ENCODE data around the gene MYOC. TPM values are rescaled to one million over a fixed set of nuclear protein-coding genes. Genes with fewer than 3 reads are reported as not detected.
"Not testable (repeated sequence)": the region's sequence is repeated elsewhere in the genome, so short reads cannot be mapped to it uniquely, and the experiment has no call there.

Gene MYOC
- polyA plus RNA-seq, 12 donors: 1.6 to 13.9 (median 5.9) TPM; not detected in 1

DNA sequence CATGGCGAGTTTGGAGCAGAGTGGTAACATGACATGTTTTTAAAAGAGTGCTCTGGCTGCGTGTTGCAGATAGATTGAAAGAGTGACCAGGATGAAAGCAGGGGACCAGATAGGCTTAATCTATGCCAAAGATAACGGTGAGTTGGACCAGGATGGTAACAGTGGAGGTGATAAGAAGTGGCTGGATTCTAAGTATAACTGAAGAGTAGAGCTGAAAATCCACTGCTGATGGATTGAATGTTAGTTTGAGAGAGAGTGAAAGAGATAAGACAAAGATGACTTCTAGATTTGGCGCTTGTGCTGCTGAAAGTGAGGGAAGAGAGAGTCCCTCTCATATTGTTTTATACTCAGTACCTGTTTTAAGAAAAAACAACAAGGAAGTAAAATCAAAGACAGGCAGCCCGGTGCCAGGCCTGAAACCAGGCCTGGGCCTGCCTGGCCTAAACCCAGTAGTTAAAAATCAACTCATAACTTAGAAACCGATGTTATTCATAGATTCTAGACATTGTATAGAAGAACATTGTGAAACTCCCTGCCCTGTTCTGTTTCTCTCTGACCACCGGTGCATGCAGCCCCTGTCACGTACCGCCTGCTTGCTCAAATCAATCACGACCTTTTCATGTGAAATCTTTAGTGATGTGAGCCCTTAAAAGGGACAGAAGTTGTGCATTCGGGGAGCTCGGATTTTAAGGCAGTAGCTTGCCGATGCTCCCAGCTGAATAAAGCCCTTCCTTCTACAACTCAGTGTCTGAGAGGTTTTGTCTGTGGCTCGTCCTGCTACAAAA lies 37.2 kb downstream of the MYOC start:
- not testable (repeated sequence) for DNase-seq

DNA sequence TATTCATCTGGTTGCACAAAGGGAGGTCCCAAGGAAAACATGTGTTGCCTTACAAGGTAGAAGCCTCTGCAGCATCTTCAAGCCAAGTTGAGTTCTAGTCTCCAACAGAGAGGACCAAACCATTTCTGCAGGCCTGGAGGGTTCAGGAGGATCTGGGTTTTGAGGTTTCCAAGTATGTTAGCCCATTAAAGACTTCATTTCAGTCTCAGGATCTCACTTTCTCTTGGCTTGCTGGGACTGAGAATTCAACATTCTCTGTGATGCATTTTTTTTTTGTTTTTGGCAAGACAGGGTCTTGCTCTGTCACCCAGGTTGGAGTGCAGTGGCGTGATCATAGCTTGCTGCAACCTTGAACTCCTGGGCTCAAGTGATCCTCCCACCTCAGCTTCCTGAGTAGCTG lies 39.2 kb downstream of the MYOC start:
- DNase-seq: no peak

DNA sequence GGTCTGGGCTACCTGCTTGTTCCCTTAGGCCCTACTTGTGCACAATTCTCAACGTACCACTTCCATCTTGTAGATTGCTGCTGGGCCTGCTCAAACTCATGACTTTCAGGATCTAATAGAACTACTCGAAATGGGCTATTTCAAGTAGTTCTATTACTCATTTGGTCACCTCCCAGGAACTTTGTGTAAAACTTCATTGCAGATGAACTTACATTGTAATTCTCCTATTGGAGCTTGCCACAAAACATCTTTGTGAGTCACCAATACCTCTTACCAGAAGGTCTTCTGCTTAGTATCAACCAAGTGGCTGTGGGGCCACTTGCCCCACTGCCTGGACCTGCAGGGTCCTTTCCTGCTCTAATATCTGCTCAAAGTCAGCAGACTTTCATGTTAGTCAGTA lies 41.2 kb downstream of the MYOC start:
- DNase-seq: no peak

DNA sequence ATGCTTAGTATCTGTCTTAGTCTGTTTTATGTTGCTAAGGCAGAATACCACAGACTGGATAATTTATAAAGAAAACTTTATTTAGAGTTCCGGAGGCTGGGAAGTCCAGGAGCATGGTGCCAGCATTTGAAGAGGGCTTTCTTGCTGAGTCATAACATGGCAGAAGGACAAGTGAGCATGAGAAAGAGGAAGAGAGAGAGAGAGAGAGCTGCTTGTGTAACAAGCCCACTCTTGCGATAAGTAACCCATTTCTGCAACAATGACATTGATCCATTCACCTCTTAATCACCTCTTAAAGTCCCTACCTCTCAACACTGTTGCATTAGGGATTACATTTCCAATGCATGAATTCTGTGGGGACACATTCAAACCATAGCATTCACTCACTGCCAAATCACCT lies 42.1 kb downstream of the MYOC start:
- no peak for DNase-seq

DNA sequence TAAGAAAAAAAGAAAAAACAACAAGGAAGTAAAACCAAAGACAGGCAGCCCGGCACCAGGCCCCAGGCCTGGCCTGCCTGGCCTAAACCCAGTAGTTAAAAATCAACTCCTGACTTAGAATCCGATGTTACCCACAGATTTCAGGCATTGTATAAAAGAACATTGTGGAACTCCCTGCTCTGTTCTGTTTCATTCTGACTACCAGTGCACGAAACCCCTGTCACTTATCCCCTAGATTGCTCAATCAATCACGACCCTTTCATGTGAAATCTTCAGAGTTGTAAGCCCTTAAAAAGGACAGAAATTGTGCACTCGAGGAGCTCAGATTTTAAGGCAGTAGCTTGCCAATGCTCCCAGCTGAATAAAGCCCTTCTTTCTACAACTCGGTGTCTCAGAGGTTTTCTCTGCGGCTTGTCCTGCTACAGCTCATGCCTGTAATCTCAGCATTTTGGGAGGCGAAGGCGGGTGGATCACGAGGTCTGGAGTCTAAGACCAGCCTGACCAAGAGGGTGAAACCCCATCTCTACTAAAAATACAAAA lies 46.0 kb downstream of the MYOC start:
- no peak for DNase-seq

DNA sequence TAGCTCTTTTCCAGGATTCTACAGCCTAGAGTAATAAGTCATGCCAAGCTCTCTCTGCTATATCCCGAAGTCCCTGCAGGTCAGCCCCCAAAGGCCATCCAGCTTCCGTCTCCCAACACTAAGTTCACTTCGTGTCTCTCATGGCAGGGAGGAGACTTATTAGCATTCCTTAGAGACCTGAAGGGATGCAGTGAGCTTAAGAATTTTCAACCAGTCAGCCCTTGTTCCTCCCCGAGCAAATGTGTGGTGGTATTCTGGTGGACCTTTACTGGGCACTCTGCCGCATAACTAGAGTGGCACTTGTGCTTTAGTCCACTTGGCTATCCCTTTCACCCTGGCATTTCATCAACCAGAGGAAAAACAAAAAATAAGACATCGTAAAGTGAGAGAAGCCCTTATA lies 49.4 kb downstream of the MYOC start:
- not testable (repeated sequence) for DNase-seq

DNA sequence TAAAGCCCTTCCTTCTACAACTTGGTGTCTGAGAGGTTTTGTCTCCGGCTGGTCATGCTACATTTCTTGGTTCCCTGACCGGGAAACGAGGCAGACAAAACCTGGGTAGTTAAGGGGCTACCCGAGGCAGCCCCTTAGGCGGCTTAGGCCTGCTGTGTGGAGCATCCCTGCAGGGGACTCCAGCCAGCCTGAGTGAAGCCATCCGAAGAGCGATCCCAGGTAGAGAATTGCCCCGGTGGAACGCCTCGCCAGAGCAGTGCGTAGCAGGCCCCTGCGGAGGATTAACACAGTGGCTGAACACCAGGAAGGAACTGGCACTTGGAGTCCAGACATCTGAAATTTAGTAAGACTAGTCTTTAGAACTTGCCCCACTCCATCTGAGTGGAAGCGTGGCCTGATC lies 51.6 kb downstream of the MYOC start:
- DNase-seq: no peak

DNA sequence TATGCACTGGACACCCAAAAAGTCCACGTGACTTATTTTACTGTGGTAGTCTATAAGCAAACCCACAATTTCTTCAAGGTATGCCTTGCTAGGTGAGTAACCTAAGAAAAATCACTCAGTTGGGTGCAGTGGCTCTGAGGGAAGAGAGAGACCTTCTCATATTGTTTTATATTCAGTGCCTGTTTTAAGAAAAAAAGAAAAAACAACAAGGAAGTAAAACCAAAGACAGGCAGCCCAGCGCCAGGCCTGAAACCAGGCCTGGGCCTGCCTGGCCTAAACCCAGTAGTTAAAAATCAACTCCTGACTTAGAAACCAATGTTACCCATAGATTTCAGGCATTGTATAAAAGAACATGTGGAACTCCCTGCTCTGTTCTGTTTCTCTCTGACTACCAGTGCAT lies 52.2 kb downstream of the MYOC start:
- not testable (repeated sequence) for DNase-seq

DNA sequence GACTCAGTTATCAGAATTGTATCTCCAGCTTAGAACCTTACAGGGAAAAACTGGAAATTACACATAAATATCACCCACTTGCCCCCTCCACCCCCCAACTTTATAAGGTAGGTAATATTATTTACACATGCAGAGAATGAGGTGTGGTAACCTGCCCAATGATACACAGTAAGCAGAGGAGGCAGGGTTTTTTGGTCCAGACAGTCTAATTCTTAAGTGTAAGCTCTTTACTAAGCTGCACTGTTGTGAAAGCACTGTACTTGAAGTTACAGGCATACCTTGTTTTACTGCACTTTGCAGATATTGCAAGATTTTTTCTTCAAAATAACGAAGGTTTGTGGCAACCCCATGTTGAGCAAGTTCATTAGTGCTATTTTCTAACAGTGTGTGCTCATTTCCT lies 55.3 kb downstream of the MYOC start:
- DNase-seq: no peak

DNA sequence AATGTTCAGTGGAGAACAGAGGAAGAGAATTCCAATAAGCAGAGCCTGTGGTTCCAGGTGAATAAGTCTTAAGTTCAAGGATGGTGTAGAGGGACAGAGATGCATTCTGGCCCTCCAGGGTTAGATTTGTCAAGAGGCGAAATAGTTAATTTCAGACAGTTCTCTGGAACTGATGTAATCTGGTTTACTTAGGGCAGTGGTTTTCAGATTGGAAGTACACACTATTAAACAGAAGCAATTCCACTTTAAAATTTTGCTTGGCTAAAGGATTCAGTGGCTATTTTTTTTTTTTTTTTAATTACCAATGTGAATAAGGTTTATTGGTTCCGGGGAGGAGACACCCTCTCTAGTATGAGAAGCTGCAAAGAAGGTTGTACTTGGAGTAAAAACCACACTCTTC lies 55.8 kb downstream of the MYOC start:
- no peak for DNase-seq

DNA sequence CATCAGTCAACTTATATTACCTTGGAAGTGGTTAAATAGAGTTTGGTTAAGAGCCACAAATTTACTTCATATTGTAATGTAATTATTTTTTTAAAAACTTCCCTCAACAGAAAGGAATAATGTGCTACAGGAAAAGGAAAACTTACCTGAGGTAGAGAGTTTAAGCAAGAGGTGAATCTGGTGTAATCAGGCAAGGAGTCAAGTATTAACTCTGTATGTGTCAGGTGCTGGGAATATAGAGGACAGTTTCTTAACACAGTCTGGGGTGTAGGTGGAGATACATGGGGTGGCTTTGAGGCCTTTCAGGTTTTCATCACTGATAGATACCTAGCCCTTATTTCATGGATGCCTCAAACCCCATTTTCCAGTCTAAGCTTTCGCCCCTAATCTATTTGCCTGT lies 56.4 kb downstream of the MYOC start:
- DNase-seq: no peak

DNA sequence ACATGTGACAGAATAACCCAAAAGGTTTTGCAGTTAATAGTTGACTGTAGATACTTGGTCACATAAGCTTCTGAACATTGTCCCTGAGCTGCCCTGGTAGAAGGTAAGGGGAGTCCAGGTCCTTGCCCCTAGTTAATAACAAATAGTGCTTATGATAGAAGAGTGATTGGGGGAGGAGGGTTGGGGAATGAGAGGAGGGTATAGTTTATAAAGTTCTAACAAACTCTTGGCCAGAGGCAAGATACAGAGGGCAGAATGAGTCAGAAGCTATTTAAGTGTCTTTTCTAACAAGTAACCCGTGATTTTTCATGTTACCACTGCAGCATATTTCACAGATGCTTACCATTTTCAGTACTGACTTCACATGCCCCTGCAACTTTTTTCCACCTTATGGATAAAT lies 57.2 kb downstream of the MYOC start:
- no peak for DNase-seq

DNA sequence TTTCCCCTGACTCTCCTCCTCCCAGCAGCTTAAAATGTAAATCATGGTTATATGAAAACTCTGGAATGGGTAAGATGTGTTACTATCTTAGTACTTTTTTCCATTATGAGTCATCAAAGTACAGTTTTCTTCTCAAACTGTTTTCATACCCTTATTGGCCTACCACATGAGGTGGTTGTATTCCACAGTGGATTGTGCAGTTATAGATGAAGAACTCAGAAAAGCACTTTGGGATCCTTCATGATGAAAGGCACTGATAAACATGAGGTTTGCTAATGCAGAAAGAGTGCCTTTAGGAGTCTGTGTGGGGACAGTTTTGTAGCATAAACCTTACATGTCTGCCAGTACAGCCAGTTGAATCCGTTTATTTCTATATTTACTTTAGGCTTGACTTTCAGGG lies 62.5 kb downstream of the MYOC start:
- no peak for DNase-seq

DNA sequence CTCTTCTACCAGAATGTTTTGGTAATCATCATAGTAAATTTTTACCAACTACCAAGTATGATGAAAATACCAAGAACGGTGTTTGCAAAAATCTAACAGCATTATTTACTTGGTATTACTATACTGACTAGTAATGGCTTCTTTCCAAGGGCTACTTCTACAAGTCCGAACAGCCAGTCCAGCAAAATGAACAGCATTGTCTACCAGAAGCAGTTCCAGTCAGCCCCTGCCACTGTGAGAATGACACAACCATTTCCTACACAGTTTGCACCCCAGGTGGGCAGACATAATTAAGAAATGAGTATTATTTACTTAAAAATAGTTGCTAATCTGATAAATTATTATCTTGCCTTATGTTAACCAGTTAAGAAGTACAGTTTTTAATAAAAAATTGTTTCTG lies 64.3 kb downstream of the MYOC start:
- no peak for DNase-seq

DNA sequence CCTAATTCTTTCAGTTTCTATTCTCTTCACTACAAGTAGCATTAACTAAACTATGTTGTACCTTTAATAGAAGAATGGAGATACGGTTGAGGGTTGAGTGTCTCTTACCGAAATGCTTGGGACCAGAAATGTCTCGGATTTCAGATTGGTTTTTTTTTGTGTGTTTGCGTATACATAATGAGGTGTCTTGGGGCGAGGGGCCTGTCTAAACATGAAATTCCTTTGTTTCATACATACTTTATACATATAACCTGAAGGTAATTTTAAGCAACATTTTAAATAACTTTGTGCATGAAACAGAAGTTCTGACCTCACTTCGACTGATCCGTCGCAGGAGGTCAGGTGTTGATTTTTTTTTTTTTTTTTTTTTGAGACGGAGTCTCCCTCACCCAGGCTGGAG lies 66.8 kb downstream of the MYOC start:
- DNase-seq: no peak

Other genes with a start within 250 kb of the MYOC start
- gene PRRC2C, start 167.2 kb downstream of the MYOC start, polyA plus RNA-seq (ENCODE audit: insufficient read length in 12 of 12): 100 to 1,000 TPM in 2 of 12 donors, 10 to 100 TPM in 9, not detected in 1; 58.5 to 148 (median 72.7) TPM
- under 1 TPM in 5 of 12 donors, not detected in 7; 0.08 to 0.26 (median 0.12) TPM for gene MYOCOS, start 30.4 kb downstream of the MYOC start, polyA plus RNA-seq (ENCODE audit: insufficient read length in 12 of 12)
- gene VAMP4, start 89.4 kb upstream of the MYOC start, polyA plus RNA-seq (ENCODE audit: insufficient read length in 12 of 12): 10 to 100 TPM in 10 of 12 donors, 1 to 10 TPM in 1, not detected in 1; 7.2 to 34.3 (median 11.8) TPM
- gene METTL13, start 129.0 kb upstream of the MYOC start, polyA plus RNA-seq (ENCODE audit: insufficient read length in 12 of 12): 10 to 100 TPM in 11 of 12 donors, not detected in 1; 18.0 to 28.4 (median 22.8) TPM
- 1 to 10 TPM in 11 of 12 donors, not detected in 1; 2.6 to 6.3 (median 4.2) TPM for gene DNM3, start 188.8 kb upstream of the MYOC start, polyA plus RNA-seq (ENCODE audit: insufficient read length in 12 of 12)